CMK (cell line): Measurements from ENCODE around the gene KCNJ12.
"Not testable (repeated sequence)": the region's sequence is repeated elsewhere in the genome, so short reads cannot be mapped to it uniquely, and the experiment has no call there.

Experiments used
- DNase-seq: peaks from one replicate; pipeline ENCODE4 v3.0.0-alpha.2; 2010; ENCODE audit warnings: low read depth

KCNJ12 gene

GRCh38 chr17:21408224-21408623 lies 32.1 kb downstream of the KCNJ12 start:
- not testable (repeated sequence) for DNase-seq

GRCh38 chr17:21408766-21409300 lies 32.7 kb downstream of the KCNJ12 start:
- not testable (repeated sequence) for DNase-seq

- DNase-seq = not testable (repeated sequence)
Observed at GRCh38 chr17:21409388-21409787, 33.2 kb downstream of the KCNJ12 start.

DNA sequence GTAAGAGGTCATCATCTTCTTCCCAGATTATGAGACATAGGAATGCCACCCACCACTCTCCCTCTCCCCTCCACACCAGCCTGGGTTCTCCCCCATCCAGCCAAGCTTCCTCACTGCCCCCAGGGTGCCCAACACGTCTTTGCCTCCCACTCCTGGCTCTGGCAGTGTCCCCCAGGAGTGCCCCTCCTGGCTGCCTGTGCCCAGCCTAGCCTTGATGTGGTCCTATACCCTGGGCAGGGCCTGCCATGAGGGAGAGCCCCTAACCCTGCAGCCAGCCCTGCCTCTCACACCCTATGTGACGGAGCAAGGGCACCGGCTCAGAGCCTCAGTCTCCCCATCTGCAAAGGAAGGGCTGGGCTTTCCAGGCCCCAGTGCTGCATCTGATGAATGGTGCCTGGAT lies 33.8 kb downstream of the KCNJ12 start:
- not testable (repeated sequence) for DNase-seq

GRCh38 chr17:21410371-21410770 lies 34.2 kb downstream of the KCNJ12 start:
- not testable (repeated sequence) for DNase-seq

DNA sequence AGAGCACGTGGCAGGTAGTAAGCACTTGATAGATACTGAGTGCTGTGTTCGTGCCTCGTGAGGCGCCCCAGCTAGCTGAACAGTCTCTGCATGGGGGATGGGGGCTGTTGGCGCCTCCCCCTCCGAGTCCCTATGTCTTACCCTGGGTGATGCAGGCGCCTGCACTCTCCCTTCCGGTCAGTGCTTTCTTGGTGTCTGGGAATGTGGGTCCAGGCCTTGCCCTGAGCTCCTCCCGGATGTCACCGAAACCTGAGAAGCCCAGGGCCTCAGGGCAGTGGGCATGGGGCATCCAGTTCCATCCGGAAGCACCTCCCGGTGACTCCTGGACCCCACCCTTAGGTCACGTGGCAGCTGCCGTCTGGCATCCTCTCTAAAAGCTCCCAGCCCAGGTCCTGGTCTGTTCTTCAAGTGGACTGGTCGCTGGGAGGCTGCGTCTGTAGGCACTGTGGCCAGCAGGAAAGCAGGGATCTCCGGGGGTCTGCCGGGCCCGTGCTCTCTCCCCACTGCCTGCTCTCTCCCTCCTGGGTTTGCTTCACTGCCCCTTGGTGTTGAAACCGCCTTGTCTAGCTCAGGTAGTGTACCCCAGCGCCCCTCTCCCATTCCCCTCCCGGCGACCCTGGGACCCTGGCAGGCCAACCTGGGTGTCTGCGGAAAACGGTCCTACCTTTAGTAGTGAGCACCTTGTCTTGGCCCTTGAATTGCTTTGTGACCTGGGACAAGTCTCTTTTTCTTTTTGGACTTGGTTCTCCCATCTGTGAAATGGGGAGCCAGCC lies 34.9 kb downstream of the KCNJ12 start:
- not testable (repeated sequence) for DNase-seq

DNA sequence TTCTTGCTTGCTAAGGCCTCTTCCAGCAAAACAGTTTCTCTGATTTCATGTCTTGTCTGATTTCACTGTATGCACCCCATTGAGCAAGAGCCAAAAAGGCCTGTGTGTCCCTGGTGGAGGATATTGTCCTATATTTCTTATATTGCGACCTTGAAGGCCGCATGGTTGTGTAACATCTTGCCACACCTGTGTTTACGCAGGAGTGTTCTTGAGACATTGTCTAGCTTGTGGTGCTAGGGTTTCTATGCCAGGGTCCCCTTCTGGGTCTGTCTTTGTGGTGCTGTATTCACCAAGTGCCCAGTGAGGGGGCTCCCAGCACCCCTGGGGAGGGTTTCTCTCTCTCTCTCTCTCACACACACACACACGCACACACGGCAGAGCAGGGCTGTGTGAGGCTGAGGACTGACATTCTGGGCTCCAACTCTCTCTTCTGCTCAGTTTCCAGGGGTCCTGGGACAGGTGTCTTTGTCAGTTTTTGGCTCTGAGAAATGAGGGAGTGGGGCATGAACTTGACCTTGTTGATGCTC lies 35.6 kb downstream of the KCNJ12 start:
- not testable (repeated sequence) for DNase-seq

GRCh38 chr17:21412207-21412681 lies 36.1 kb downstream of the KCNJ12 start:
- DNase-seq = not testable (repeated sequence)

GRCh38 chr17:21413570-21414279 lies 37.6 kb downstream of the KCNJ12 start:
- not testable (repeated sequence) for DNase-seq

- not testable (repeated sequence) for DNase-seq
Observed at GRCh38 chr17:21414616-21415015, 38.5 kb downstream of the KCNJ12 start.

DNA sequence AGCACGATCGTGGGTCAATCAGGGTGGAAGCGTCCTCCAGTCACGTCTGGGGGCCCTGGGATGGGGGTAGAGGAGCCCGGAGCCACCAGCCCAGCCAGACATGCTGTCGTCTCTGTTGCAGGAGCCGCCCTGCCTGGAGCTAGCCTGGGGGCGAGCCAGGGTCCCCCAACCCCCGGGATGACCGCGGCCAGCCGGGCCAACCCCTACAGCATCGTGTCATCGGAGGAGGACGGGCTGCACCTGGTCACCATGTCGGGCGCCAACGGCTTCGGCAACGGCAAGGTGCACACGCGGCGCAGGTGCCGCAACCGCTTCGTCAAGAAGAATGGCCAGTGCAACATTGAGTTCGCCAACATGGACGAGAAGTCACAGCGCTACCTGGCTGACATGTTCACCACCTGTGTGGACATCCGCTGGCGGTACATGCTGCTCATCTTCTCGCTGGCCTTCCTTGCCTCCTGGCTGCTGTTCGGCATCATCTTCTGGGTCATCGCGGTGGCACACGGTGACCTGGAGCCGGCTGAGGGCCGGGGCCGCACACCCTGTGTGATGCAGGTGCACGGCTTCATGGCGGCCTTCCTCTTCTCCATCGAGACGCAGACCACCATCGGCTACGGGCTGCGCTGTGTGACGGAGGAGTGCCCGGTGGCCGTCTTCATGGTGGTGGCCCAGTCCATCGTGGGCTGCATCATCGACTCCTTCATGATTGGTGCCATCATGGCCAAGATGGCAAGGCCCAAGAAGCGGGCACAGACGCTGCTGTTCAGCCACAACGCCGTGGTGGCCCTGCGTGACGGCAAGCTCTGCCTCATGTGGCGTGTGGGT lies 39.2 kb downstream of the KCNJ12 start:
- DNase-seq = not testable (repeated sequence)

- not testable (repeated sequence) for DNase-seq
Observed at GRCh38 chr17:21416471-21416981, 40.4 kb downstream of the KCNJ12 start.

- not testable (repeated sequence) for DNase-seq
Observed at GRCh38 chr17:21417349-21417748, 41.2 kb downstream of the KCNJ12 start.

- DNase-seq = no peak
Observed at GRCh38 chr17:21417921-21418320, 41.8 kb downstream of the KCNJ12 start.

DNA sequence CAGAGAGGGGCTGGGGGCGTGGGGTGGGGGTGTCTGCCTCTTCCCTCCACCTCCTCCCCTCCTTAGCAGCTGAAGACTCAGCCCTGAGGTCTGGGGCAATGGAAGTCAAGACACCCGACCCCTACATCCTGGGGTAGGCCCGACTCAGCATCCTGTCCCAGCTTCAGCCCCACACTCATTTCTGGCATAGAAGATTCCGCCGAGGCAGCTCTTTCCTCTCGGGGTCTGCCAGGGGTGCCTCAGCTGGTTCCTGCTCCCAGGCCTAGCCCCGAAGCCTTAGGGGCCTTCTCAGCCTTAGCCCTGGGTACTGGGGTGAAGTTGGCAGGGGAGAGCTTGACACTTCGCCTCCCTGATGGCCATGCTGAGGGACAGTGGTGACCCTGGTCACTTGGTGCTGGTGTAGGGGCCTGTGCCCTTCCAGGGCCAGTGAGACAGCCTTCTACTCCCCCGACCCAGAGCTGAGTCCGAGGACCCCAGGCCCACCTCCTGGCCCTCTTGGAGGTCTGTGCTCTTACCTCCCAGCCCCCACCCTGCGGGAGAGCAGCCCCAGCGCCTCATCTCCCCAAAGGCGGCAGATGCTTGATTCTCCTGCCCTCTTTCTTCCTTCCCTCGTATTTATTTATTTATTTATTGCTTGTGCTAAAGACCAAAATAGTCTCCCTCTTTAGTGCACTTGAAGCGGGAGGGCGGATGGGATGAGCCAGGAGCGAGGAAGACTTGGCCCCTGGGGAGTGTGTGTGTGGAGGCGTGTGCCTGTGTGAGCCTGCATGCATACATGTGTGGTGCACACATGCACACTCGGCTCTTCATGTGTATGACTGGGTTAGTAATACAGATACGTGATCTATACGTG lies 42.5 kb downstream of the KCNJ12 start:
- no peak for DNase-seq

GRCh38 chr17:21419299-21420239 lies 43.4 kb downstream of the KCNJ12 start:
- no peak for DNase-seq

GRCh38 chr17:21420503-21421090 lies 44.4 kb downstream of the KCNJ12 start:
- DNase-seq = not testable (repeated sequence)

- DNase-seq = not testable (repeated sequence)
Observed at GRCh38 chr17:21421421-21422310, 45.5 kb downstream of the KCNJ12 start.
